GM21367 (cell line): ENCODE measurements around the gene SAMD14.

ENCODE experiments used
- ATAC-seq: cut with Tn5 transposase; IDR thresholded peaks from one replicate; pipeline ENCODE4 v1.9.1; 2021; ENCODE audit not compliant: unreplicated experiment

Gene SAMD14

GRCh38 chr17:50133769-50134099 is 3.8 kb upstream of the SAMD14 start:
- no peak for ATAC-seq

GRCh38 chr17:50133028-50133768 is 3.2 kb upstream of the SAMD14 start:
- ATAC-seq = no peak

- no peak for ATAC-seq
Measured at GRCh38 chr17:50132104-50132794, 2.3 kb upstream of the SAMD14 start.

- ATAC-seq = no peak
Measured at GRCh38 chr17:50130559-50131305, 772 bp upstream of the SAMD14 start.

GRCh38 chr17:50129353-50129727 is 620 bp downstream of the SAMD14 start:
- ATAC-seq = no peak

- no peak for ATAC-seq
Measured at GRCh38 chr17:50128441-50129352, 1.3 kb downstream of the SAMD14 start.

GRCh38 chr17:50127697-50128361 is 2.1 kb downstream of the SAMD14 start:
- ATAC-seq = no peak

GRCh38 chr17:50125420-50125997 is 4.5 kb downstream of the SAMD14 start:
- ATAC-seq = no peak

- no peak for ATAC-seq
Measured at GRCh38 chr17:50123649-50124349, 6.2 kb downstream of the SAMD14 start.

GRCh38 chr17:50122945-50123344 is 7.0 kb downstream of the SAMD14 start:
- ATAC-seq = no peak

GRCh38 chr17:50120475-50121253 is 9.3 kb downstream of the SAMD14 start:
- no peak for ATAC-seq

GRCh38 chr17:50118828-50119218 is 11.1 kb downstream of the SAMD14 start:
- no peak for ATAC-seq

- ATAC-seq = no peak
Measured at GRCh38 chr17:50118076-50118827, 11.7 kb downstream of the SAMD14 start.

- ATAC-seq = no peak
Measured at GRCh38 chr17:50117202-50118051, 12.5 kb downstream of the SAMD14 start.

- no peak for ATAC-seq
Measured at GRCh38 chr17:50115756-50116155, 14.2 kb downstream of the SAMD14 start.

- ATAC-seq = no peak
Measured at GRCh38 chr17:50114849-50115357, 15.1 kb downstream of the SAMD14 start.

GRCh38 chr17:50114401-50114800 is 15.6 kb downstream of the SAMD14 start:
- ATAC-seq = no peak
